Measurements from ENCODE around the gene PTPN14.

PTPN14 gene

GRCh38 chr1:214310777-214311690 lies 240.4 kb downstream of the PTPN14 start:
- no peak overlapping the region for H3K4me3 ChIP-seq (ENCODE audit: control insufficient read depth, low read depth, low read length)
- no peak for TF ChIP-seq CTCF (conservative IDR thresholded peaks at IDR 0.05; ENCODE audit: control insufficient read depth, insufficient read depth, low read depth, low read length)
- DNase-seq (ENCODE audit: low read depth), result no peak

- peak; percentile 33 for DNase-seq (ENCODE audit: low read depth)
- no peak for TF ChIP-seq CTCF (conservative IDR thresholded peaks at IDR 0.05; ENCODE audit: control insufficient read depth, insufficient read depth, low read depth, low read length)
- H3K4me3 ChIP-seq (ENCODE audit: control insufficient read depth, low read depth, low read length), result no peak overlapping the region
These were observed 241.4 kb downstream of the PTPN14 start for GRCh38 chr1:214310010-214310409.

GRCh38 chr1:214306269-214306668 lies 245.1 kb downstream of the PTPN14 start:
- H3K4me3 ChIP-seq (ENCODE audit: control insufficient read depth, low read depth, low read length), result no peak overlapping the region
- DNase-seq (ENCODE audit: low read depth), result no peak
- no peak for TF ChIP-seq CTCF (conservative IDR thresholded peaks at IDR 0.05; ENCODE audit: control insufficient read depth, insufficient read depth, low read depth, low read length)

- TF ChIP-seq CTCF (conservative IDR thresholded peaks at IDR 0.05; ENCODE audit: control insufficient read depth, insufficient read depth, low read depth, low read length), result no peak
- no peak for DNase-seq (ENCODE audit: low read depth)
- H3K4me3 ChIP-seq (ENCODE audit: control insufficient read depth, low read depth, low read length), result no peak overlapping the region
These were observed 246.1 kb downstream of the PTPN14 start for GRCh38 chr1:214305164-214305751.

- peak overlapping the region; percentile 15 for H3K4me3 ChIP-seq (ENCODE audit: control insufficient read depth, low read depth, low read length)
- TF ChIP-seq CTCF (conservative IDR thresholded peaks at IDR 0.05; ENCODE audit: control insufficient read depth, insufficient read depth, low read depth, low read length), result no peak
- peak; percentile 45 for DNase-seq (ENCODE audit: low read depth)
These were observed 248.1 kb downstream of the PTPN14 start for GRCh38 chr1:214303141-214303930.

GRCh38 chr1:214301526-214301925 lies 249.9 kb downstream of the PTPN14 start:
- H3K4me3 ChIP-seq (ENCODE audit: control insufficient read depth, low read depth, low read length), result no peak overlapping the region
- no peak for DNase-seq (ENCODE audit: low read depth)
- no peak for TF ChIP-seq CTCF (conservative IDR thresholded peaks at IDR 0.05; ENCODE audit: control insufficient read depth, insufficient read depth, low read depth, low read length)
